Type B pancreatic cell (in vitro differentiated cells): ENCODE data around the gene CD300LD. TPM values are rescaled to one million over a fixed set of nuclear protein-coding genes. Genes with fewer than 3 reads are reported as not detected.

Source experiments
- DNase-seq: peaks from one replicate; pipeline ENCODE4 v3.0.0; 2021; ENCODE audit warnings: mixed read lengths; ENCODE audit not compliant: unreplicated experiment; ENCODE audit errors: extremely low spot score
- H3K27ac Mint-ChIP-seq: 2 replicates; pipeline ENCODE4 v1.8.0; 2021; ENCODE audit warnings: mild to moderate bottlenecking, mixed read lengths
- H3K27me3 Mint-ChIP-seq: 2 replicates; pipeline ENCODE4 v1.8.0; 2021; ENCODE audit warnings: mixed read lengths
- H3K36me3 Mint-ChIP-seq: 2 replicates; pipeline ENCODE4 v1.8.0; 2021; ENCODE audit warnings: mixed read lengths
- H3K4me1 Mint-ChIP-seq: one replicate; pipeline ENCODE4 v1.8.0; 2021; ENCODE audit warnings: mixed read lengths; ENCODE audit not compliant: unreplicated experiment
- H3K4me3 Mint-ChIP-seq: 2 replicates; pipeline ENCODE4 v1.8.0; 2021; ENCODE audit warnings: mild to moderate bottlenecking, mixed read lengths
- H3K9me3 Mint-ChIP-seq: 2 replicates; pipeline ENCODE4 v1.8.0; 2021; ENCODE audit warnings: mixed read lengths
- CTCF ChIP-seq: fragments of 200-600 bp; sonication (generic); conservative IDR thresholded peaks from 2 replicates; pipeline ENCODE4 v1.5.0; 2021; ENCODE audit warnings: antibody characterized with exemption, mild to moderate bottlenecking
- total RNA-seq: library from RNA; stranded (reverse); gene quantifications from 2 replicates; pipeline ENCODE4 v1.2.1, GENCODE V29; 2021; ENCODE audit warnings: low replicate concordance

CD300LD gene
- total RNA-seq, 1 donor from 2014 or later = not detected

- Mint-ChIP-seq H3K27ac (no peak overlapping the region), H3K4me3 (no peak overlapping the region), H3K27me3 (peaks cover 44% of the 10 kb centered on the region), H3K4me1 (no peaks in the 10 kb centered on the region), H3K9me3 (no peaks in the 10 kb centered on the region), H3K36me3 (no peaks in the 10 kb centered on the region)
- DNase-seq = peak; percentile 32
- TF ChIP-seq CTCF = no peak
Measured at GRCh38 chr17:74530831-74531150, 61.3 kb downstream of the CD300LD start.

Other genes with a start within 250 kb of the CD300LD start
- gene BTBD17, start 230.4 kb downstream of the CD300LD start, total RNA-seq = 5.2 and 5.7 TPM in 2 replicates
- gene GPR142, start 224.8 kb downstream of the CD300LD start, total RNA-seq = 4.1 and 8.8 TPM in 2 replicates
- gene GPRC5C, start 160.2 kb downstream of the CD300LD start, total RNA-seq = 52.0 and 64.3 TPM in 2 replicates
- gene CD300A, start 125.6 kb downstream of the CD300LD start, total RNA-seq = 0.43 TPM in 1 of 2 replicates, not detected in the other
- gene CD300LB, start 60.8 kb downstream of the CD300LD start, total RNA-seq = not detected in 2 replicates
- gene CD300C, start 46.2 kb downstream of the CD300LD start, total RNA-seq = not detected in 2 replicates
- not detected in 2 replicates for gene CD300H, start 24.8 kb downstream of the CD300LD start, total RNA-seq
- not detected in 2 replicates for gene CD300E, start 31.5 kb upstream of the CD300LD start, total RNA-seq
- gene CD300LF, start 120.6 kb upstream of the CD300LD start, total RNA-seq = 0.19 TPM in 1 of 2 replicates, not detected in the other
- gene RAB37, start 145.0 kb upstream of the CD300LD start, total RNA-seq = 3.4 and 4.2 TPM in 2 replicates
- gene NHERF1, start 156.3 kb upstream of the CD300LD start, total RNA-seq = 86.9 and 157 TPM in 2 replicates
- gene NAT9, start 184.1 kb upstream of the CD300LD start, total RNA-seq = 54.7 and 67.2 TPM in 2 replicates